H9 (cell line): ENCODE measurements around the gene FAM120A. TPM values are rescaled to one million over a fixed set of nuclear protein-coding genes. Genes with fewer than 3 reads are reported as not detected.

Experiments used
- DNase-seq: peaks from one replicate; pipeline ENCODE4 v3.0.0-alpha.2; 2017
- H2AFZ ChIP-seq: one replicate; pipeline ENCODE4 v1.6.1; 2013; ENCODE audit warnings: mild to moderate bottlenecking, low read length, control low read depth, moderate library complexity
- H2AK5ac ChIP-seq: 2 replicates; pipeline ENCODE4 v1.6.1; 2013; ENCODE audit warnings: low read length, control low read depth, mixed read lengths; ENCODE audit not compliant: insufficient read length
- H2BK120ac ChIP-seq: one replicate; pipeline ENCODE4 v1.6.1; 2013; ENCODE audit warnings: low read depth, mild to moderate bottlenecking, low read length, control low read depth, inconsistent platforms; ENCODE audit not compliant: poor library complexity, severe bottlenecking
- H2BK12ac ChIP-seq: 2 replicates; pipeline ENCODE4 v1.6.1; 2013; ENCODE audit warnings: low read length, control low read depth, mixed read lengths, low read depth; ENCODE audit not compliant: insufficient read length
- H2BK15ac ChIP-seq: 2 replicates; pipeline ENCODE4 v1.6.1; 2013; ENCODE audit warnings: low read depth, low read length, control low read depth
- H2BK20ac ChIP-seq: one replicate; pipeline ENCODE4 v1.6.1; 2013; ENCODE audit warnings: low read depth, mild to moderate bottlenecking, low read length, control low read depth, inconsistent platforms; ENCODE audit not compliant: poor library complexity, severe bottlenecking
- H2BK5ac ChIP-seq: 2 replicates; pipeline ENCODE4 v1.6.1; 2013; ENCODE audit warnings: low read length, control low read depth, mixed read lengths; ENCODE audit not compliant: insufficient read length
- H3K14ac ChIP-seq: 2 replicates; pipeline ENCODE4 v1.6.1; 2013; ENCODE audit warnings: low read length, control low read depth; ENCODE audit not compliant: insufficient read depth
- H3K18ac ChIP-seq: 2 replicates; pipeline ENCODE4 v1.6.1; 2013; ENCODE audit warnings: low read depth, mild to moderate bottlenecking, mixed read lengths, low read length, control low read depth; ENCODE audit not compliant: insufficient read length
- H3K23ac ChIP-seq: 2 replicates; pipeline ENCODE4 v1.6.1; 2013; ENCODE audit warnings: low read length, control low read depth, mixed read lengths, low read depth; ENCODE audit not compliant: insufficient read length
- H3K23me2 ChIP-seq: 2 replicates; pipeline ENCODE4 v1.6.1; 2013; ENCODE audit warnings: low read depth, mild to moderate bottlenecking, mixed read lengths, low read length, control low read depth; ENCODE audit not compliant: insufficient read length, poor library complexity, severe bottlenecking
- H3K27ac ChIP-seq: 2 replicates; pipeline ENCODE4 v1.5.1; 2013; ENCODE audit warnings: low read length, control low read depth, mixed read lengths, low read depth; ENCODE audit not compliant: insufficient read length
- H3K27me3 ChIP-seq: 2 replicates; pipeline ENCODE4 v1.6.1; 2013; ENCODE audit warnings: low read length, control low read depth, inconsistent platforms; ENCODE audit not compliant: insufficient read depth
- H3K4ac ChIP-seq: 2 replicates; pipeline ENCODE4 v1.6.1; 2013; ENCODE audit warnings: low read depth, mild to moderate bottlenecking, control low read depth, inconsistent platforms, low read length, moderate library complexity
- H3K4me1 ChIP-seq: 2 replicates; pipeline ENCODE4 v1.6.1; 2013; ENCODE audit warnings: low read length, control low read depth, inconsistent platforms; ENCODE audit not compliant: insufficient read depth
- H3K4me2 ChIP-seq: 2 replicates; pipeline ENCODE4 v1.6.1; 2013; ENCODE audit warnings: low read length, control low read depth, mixed read lengths; ENCODE audit not compliant: insufficient read length, insufficient read depth
- H3K56ac ChIP-seq: 2 replicates; pipeline ENCODE4 v1.6.1; 2013; ENCODE audit warnings: low read depth, mild to moderate bottlenecking, mixed read lengths, low read length, control low read depth; ENCODE audit not compliant: insufficient read length
- H3K79me1 ChIP-seq: 2 replicates; pipeline ENCODE4 v1.6.1; 2013; ENCODE audit warnings: low read depth, mild to moderate bottlenecking, moderate library complexity, low read length, control low read depth, inconsistent platforms; ENCODE audit not compliant: insufficient read depth, poor library complexity, severe bottlenecking
- H3K79me2 ChIP-seq: 2 replicates; pipeline ENCODE4 v1.6.1; 2013; ENCODE audit warnings: low read length, control low read depth, inconsistent platforms; ENCODE audit not compliant: insufficient read depth
- H3K9ac ChIP-seq: 2 replicates; pipeline ENCODE4 v1.6.1; 2013; ENCODE audit warnings: low read length, control low read depth, mixed read lengths; ENCODE audit not compliant: insufficient read length; ENCODE audit errors: extremely low read depth
- H3K9me3 ChIP-seq: one replicate; pipeline ENCODE4 v1.6.1; 2013; ENCODE audit warnings: low read depth, low read length, inconsistent platforms; ENCODE audit not compliant: control insufficient read depth
- H3T11ph ChIP-seq: one replicate; pipeline ENCODE4 v1.6.1; 2013; ENCODE audit warnings: mild to moderate bottlenecking, low read length, control low read depth, inconsistent platforms
- H4K20me1 ChIP-seq: one replicate; pipeline ENCODE4 v1.6.1; 2013; ENCODE audit not compliant: control insufficient read depth, insufficient read length, insufficient read depth
- H4K5ac ChIP-seq: 2 replicates; pipeline ENCODE4 v1.6.1; 2013; ENCODE audit warnings: low read depth, mild to moderate bottlenecking, mixed read lengths, low read length, control low read depth; ENCODE audit not compliant: insufficient read length
- H4K8ac ChIP-seq: replicated peaks from 2 replicates; pipeline ENCODE4 v1.6.1; 2013; ENCODE audit warnings: low read length, control low read depth, mixed read lengths, low read depth; ENCODE audit not compliant: insufficient read length
- H4K91ac ChIP-seq: 2 replicates; pipeline ENCODE4 v1.6.1; 2013; ENCODE audit warnings: low read depth, mild to moderate bottlenecking, moderate library complexity, mixed read lengths, low read length, control low read depth; ENCODE audit not compliant: insufficient read length
- H3K27ac Mint-ChIP-seq, 3 experiments: 2 replicates in 2 of 3; 3 replicates in 1 of 3; pipeline ENCODE4 v1.8.0; 2020 to 2021; ENCODE audit warnings: mixed read lengths in 3 of 3, mild to moderate bottlenecking in 1 of 3, moderate library complexity in 1 of 3
- H3K27me3 Mint-ChIP-seq: 2 replicates; pipeline ENCODE4 v1.8.0; 2021; ENCODE audit warnings: low read depth, mild to moderate bottlenecking, moderate library complexity, mixed read lengths
- H3K36me3 Mint-ChIP-seq, 3 experiments: 2 replicates in 2 of 3; 3 replicates in 1 of 3; pipeline ENCODE4 v1.8.0; 2020 to 2021; ENCODE audit warnings: low read depth in 3 of 3, mixed read lengths in 3 of 3; ENCODE audit not compliant: insufficient read depth in 1 of 3
- H3K4me1 Mint-ChIP-seq, 2 experiments: 2 replicates each; pipeline ENCODE4 v1.8.0; 2020; ENCODE audit warnings: mixed read lengths in 2 of 2
- H3K4me3 Mint-ChIP-seq, 2 experiments: 2 replicates in 1 of 2; 3 replicates in 1 of 2; pipeline ENCODE4 v1.8.0; 2020 to 2021; ENCODE audit warnings: mild to moderate bottlenecking in 2 of 2, mixed read lengths in 2 of 2, moderate library complexity in 1 of 2
- H3K9me3 Mint-ChIP-seq, 2 experiments: 2 replicates in 1 of 2; 3 replicates in 1 of 2; pipeline ENCODE4 v1.8.0; 2020; ENCODE audit warnings: mild to moderate bottlenecking in 2 of 2, mixed read lengths in 2 of 2, moderate library complexity in 1 of 2
- WGBS: extraction: QIAGEN DNeasy Blood & Tissue Kit; methylation state at CpG from one replicate; pipeline ENCODE4 v1.1.7; 2013; ENCODE audit warnings: missing lambda C conversion rate, low lambda C conversion rate, mixed read lengths; ENCODE audit not compliant: insufficient read length; ENCODE audit errors: extremely low coverage; 5-methylcytosine and 5-hydroxymethylcytosine counted together
- total RNA-seq: library from RNA; stranded (reverse); gene quantifications from 2 replicates; pipeline ENCODE4 v1.2.1, GENCODE V29; 2021
- TF ChIP-seq, protein P1 (sequence below): fragments of 200-600 bp; sonication (generic); conservative IDR thresholded peaks from 3 replicates; pipeline ENCODE4 v1.8.0; 2021; ENCODE audit warnings: antibody characterized with exemption, mild to moderate bottlenecking

FAM120A gene
- total RNA-seq, 1 experiment from 2014 or later, result 57.7 TPM

DNA sequence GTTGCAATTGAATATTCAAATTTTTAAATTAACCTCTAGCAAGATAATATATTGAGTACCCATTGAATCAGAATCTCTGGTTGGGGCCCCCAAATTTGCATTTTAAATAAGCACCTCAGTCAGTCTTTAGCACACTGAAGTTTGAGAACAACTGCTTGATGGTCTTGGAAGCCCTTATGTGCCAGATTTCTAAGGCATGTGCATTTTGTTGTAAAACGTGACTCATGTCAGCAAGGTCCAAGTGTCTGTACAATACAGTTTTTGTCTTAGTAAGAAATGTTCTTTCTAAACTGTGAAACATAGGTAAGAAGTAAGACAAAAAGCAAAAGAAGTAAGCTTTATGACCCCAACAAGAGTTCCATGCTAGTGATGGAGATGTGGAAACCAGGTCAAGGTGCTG is 65.8 kb downstream of the FAM120A start:
- Histone ChIP-seq H3K18ac (no peak overlapping the region), H3K14ac (no peak overlapping the region), H2BK120ac (no peak overlapping the region), H4K8ac (no peak overlapping the region), H2BK5ac (no peak overlapping the region), H3K79me1 (peaks cover 4% of the 10 kb centered on the region), H4K91ac (no peak overlapping the region), H3T11ph (no peak overlapping the region), H2BK15ac (no peak overlapping the region), H3K4me2 (no peak overlapping the region), H3K9ac (no peak overlapping the region), H3K9me3 (no peaks in the 10 kb centered on the region), H2BK20ac (no peak overlapping the region), H3K79me2 (peaks cover 2% of the 10 kb centered on the region; the same call in 1 of the 2 replicates), H3K23ac (no peak overlapping the region), H3K56ac (no peak overlapping the region), H4K20me1 (peaks cover 2% of the 10 kb centered on the region), H3K4ac (no peak overlapping the region), H3K23me2 (no peaks in the 10 kb centered on the region), H3K27me3 (no peaks in the 10 kb centered on the region), H2BK12ac (no peak overlapping the region), H2AFZ (no peak overlapping the region), H2AK5ac (no peak overlapping the region), H3K4me1 (no peaks in the 10 kb centered on the region), H4K5ac (no peak overlapping the region), H3K27ac (no peak overlapping the region)
- Mint-ChIP-seq H3K27me3 (no peaks in the 10 kb centered on the region), H3K36me3 (peaks cover 9 to 55% (median 12%) of the 10 kb centered on the region in 3 experiments; a peak in 6 of 7 replicates), H3K9me3 (no peaks in the 10 kb centered on the region), H3K4me3 (no peak overlapping the region), H3K4me1 (peaks cover 0 to 5% of the 10 kb centered on the region in 2 experiments; a peak in 1 of 4 replicates), H3K27ac (peak overlapping the region in 1 of 3 experiments; percentile 51; a peak in 1 of 7 replicates)
- no peak for DNase-seq
- TF ChIP-seq, protein P1, sequence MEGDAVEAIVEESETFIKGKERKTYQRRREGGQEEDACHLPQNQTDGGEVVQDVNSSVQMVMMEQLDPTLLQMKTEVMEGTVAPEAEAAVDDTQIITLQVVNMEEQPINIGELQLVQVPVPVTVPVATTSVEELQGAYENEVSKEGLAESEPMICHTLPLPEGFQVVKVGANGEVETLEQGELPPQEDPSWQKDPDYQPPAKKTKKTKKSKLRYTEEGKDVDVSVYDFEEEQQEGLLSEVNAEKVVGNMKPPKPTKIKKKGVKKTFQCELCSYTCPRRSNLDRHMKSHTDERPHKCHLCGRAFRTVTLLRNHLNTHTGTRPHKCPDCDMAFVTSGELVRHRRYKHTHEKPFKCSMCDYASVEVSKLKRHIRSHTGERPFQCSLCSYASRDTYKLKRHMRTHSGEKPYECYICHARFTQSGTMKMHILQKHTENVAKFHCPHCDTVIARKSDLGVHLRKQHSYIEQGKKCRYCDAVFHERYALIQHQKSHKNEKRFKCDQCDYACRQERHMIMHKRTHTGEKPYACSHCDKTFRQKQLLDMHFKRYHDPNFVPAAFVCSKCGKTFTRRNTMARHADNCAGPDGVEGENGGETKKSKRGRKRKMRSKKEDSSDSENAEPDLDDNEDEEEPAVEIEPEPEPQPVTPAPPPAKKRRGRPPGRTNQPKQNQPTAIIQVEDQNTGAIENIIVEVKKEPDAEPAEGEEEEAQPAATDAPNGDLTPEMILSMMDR, result no peak
- no CpG with 5 or more reads among the region's 1 CpG for WGBS
